Placental pericyte (primary cell): ENCODE measurements around the gene FGD5. TPM values are rescaled to one million over a fixed set of nuclear protein-coding genes. Genes with fewer than 3 reads are reported as not detected.

Experiments
- total RNA-seq: library from RNA; depleted of rRNA; stranded (reverse); fragments of >200 nt; gene quantifications from 2 replicates; pipeline ENCODE4 v1.2.3, GENCODE V29; 2012

The FGD5 gene
- total RNA-seq = 0.14 and 0.22 TPM in 2 replicates

GRCh38 chr3:14818804-14819500 lies at the start of gene FGD5:
TSS of gene FGD5 (plus strand) at chr3:14818962. CDS start at chr3:14819072, 110 bp downstream.

DNA sequence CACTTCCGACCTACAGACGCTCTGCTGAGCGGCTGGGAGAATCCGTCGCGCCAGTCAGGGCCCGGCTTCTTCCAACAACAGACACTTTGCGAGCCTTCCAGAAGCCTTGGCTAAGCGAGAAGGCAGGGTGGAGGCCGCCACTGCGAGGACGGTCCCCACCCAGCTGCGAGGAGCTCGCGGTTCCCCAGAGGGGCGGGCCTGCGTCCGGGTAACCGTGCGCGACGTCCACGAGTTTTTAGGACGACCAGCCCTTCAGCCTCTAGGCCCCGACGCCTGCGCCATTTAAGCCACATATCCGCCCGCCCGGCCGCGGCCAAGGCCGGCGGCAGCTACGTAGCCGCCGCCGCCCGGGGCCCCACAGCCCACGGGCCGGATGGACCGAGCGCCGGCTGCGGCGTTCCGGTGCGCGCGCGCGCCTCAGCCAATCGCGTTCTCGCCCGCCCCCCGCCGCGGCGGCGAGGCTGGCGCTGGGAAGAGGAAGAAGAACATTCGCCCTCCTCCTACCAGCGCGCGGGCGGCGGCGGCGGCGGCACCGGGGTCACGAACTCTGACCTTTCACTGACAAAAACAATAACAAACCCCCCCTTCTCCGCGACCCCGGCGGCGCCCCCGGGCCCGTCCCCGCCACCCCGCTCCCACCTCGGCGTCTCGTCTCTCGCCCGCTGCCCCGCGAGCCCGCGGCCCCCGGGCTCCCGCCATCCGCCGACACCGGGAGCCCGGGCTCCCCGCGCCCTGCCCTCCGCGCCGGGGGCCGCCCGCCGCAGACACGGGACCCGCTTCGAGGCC lies 128.5 kb downstream of the FGD5 start, which contains the start of gene NR2C2:
TSS of gene NR2C2 (plus strand) at position 484 of the 786 bp plus-strand sequence. CDS start 56,332 bp downstream, outside the sequence.

Other genes with a start within 250 kb of the FGD5 start
- 11.9 and 36.5 TPM in 2 replicates for gene CCDC174, start 167.2 kb upstream of the FGD5 start, total RNA-seq
- gene C3orf20, start 143.8 kb upstream of the FGD5 start, total RNA-seq = under 0.01 and 0.22 TPM in 2 replicates
- 22.3 and 38.4 TPM in 2 replicates for gene NR2C2, start 128.6 kb downstream of the FGD5 start, total RNA-seq
- gene MRPS25, start 246.4 kb downstream of the FGD5 start, total RNA-seq = 8.5 and 18.9 TPM in 2 replicates